ENCODE results near the gene SCNN1A. TPM values are rescaled to one million over a fixed set of nuclear protein-coding genes. Genes with fewer than 3 reads are reported as not detected.

The SCNN1A gene
- total RNA-seq, 6 experiments from 2014 or later, result 0.18 TPM; not detected in 5

- Mint-ChIP-seq H3K27ac (no peak overlapping the region), H3K4me1 (ENCODE audit: low read depth) (peaks cover 37% of the 10 kb centered on the region), H3K36me3 (ENCODE audit: low read depth) (no peaks in the 10 kb centered on the region), H3K9me3 (no peaks in the 10 kb centered on the region), H3K27me3 (ENCODE audit: insufficient read depth) (peaks cover 1% of the 10 kb centered on the region), H3K4me3 (no peak overlapping the region)
- DNase-seq, result peak; percentile 46
- TF ChIP-seq CTCF (IDR thresholded peaks at IDR 0.05), result no peak
Measured at GRCh38 chr12:6380141-6381121, 5.1 kb upstream of the SCNN1A start.

DNA sequence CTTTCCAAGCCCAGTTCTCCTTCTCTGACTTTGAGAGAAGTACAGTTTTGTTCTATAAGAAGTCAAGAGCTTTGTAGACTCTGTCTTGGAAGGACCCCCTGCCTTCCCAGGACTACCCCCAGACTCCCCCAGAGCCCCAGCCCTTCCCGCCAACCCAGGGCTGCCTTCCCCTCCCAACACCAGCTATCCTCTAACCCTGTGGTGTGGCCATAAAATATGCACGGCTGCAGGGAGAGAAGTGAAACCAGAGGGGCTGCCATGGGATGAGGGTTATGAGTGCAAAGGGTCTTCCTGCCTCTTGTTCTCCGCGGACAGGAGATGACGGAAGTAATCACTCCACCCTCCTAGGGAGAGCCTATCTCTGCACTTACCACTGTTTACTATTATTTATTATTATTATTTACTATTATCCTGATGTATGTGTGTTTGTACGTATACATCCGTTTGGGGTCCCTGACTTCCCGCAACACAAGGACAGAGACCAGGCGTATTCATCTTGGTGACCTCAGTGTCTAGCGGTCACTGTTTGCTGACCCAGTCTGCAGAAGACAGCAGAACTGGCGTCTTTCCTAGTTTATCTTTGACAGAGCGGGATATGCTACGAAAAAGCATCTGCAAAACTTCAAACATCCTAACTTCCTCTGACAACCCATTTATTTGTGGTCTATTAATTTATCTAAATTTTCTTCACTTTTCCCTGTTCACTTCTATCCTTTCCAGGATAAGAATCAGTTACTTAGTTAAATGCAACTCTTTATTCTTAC is 3.5 kb upstream of the SCNN1A start:
- H3K27me3 Mint-ChIP-seq (ENCODE audit: insufficient read depth), result peaks cover 1% of the 10 kb centered on the region
- peaks cover 27% of the 10 kb centered on the region for H3K4me1 Mint-ChIP-seq (ENCODE audit: low read depth)
- H3K27ac Mint-ChIP-seq, result no peak overlapping the region
- TF ChIP-seq CTCF (IDR thresholded peaks at IDR 0.05), result no peak
- no peak for DNase-seq
- no peaks in the 10 kb centered on the region for H3K9me3 Mint-ChIP-seq
- H3K36me3 Mint-ChIP-seq (ENCODE audit: low read depth), result no peaks in the 10 kb centered on the region
- H3K4me3 Mint-ChIP-seq, result no peak overlapping the region

GRCh38 chr12:6377667-6377994 is 2.3 kb upstream of the SCNN1A start:
- TF ChIP-seq CTCF (IDR thresholded peaks at IDR 0.05), result no peak
- no peak overlapping the region for H3K4me3 Mint-ChIP-seq
- H3K9me3 Mint-ChIP-seq, result no peaks in the 10 kb centered on the region
- H3K27me3 Mint-ChIP-seq (ENCODE audit: insufficient read depth), result peaks cover 1% of the 10 kb centered on the region
- peaks cover 34% of the 10 kb centered on the region for H3K4me1 Mint-ChIP-seq (ENCODE audit: low read depth)
- DNase-seq, result no peak
- no peak overlapping the region for H3K27ac Mint-ChIP-seq
- no peaks in the 10 kb centered on the region for H3K36me3 Mint-ChIP-seq (ENCODE audit: low read depth)

GRCh38 chr12:6376870-6377666 is 1.7 kb upstream of the SCNN1A start:
- no peak overlapping the region for H3K4me3 Mint-ChIP-seq
- H3K4me1 Mint-ChIP-seq (ENCODE audit: low read depth), result peaks cover 40% of the 10 kb centered on the region
- TF ChIP-seq CTCF (IDR thresholded peaks at IDR 0.05), result no peak
- no peak for DNase-seq
- H3K27me3 Mint-ChIP-seq (ENCODE audit: insufficient read depth), result peaks cover 1% of the 10 kb centered on the region
- no peaks in the 10 kb centered on the region for H3K36me3 Mint-ChIP-seq (ENCODE audit: low read depth)
- no peaks in the 10 kb centered on the region for H3K9me3 Mint-ChIP-seq
- peak overlapping the region; percentile 63; the same call in 1 of the 2 replicates for H3K27ac Mint-ChIP-seq

Measured in HFFc6 (cell line).